ENCODE measurements around the gene PCMTD2. TPM values are rescaled to one million over a fixed set of nuclear protein-coding genes. Genes with fewer than 3 reads are reported as not detected.
A peak's percentile ranks its signal among the peaks of the same experiment; 100 is the strongest.

PCMTD2 gene
- total and polyA plus RNA-seq, 9 donors = 32.0 to 96.3 (median 78.7) TPM

DNA sequence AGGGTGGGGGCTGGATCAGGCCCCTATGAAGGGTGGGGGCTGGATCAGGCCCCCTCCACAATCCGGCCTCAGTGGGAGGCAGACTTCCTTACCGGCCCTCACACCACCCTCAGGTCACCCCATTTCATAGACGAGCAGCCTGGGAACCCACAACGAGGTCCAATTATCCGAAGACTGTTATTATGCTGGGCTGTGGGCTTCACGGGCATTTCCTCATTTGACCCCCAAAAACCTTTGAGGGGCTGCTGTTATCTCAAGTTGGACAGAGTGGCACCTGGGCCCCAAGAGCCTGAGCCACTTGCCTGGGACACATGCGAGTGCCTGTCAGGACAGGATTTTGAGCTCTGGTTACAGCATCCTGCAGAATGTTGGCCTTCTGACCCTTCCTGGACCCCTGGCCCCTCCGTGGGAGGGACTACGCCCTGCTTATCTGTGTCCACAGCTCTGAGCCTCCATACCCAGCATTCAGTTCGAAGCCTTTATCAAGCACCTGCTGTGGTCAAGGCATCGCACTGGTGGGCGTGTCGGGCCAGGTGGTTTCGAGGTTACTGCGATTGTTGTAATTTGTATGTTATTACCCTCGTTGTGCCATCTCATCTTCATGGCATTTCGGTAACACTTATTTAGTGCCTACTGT lies 34.5 kb upstream of the PCMTD2 start:
- 58 to 65% (median 58%) methylated on average over 17 of the region's 17 CpGs for WGBS, 3 donors

DNA sequence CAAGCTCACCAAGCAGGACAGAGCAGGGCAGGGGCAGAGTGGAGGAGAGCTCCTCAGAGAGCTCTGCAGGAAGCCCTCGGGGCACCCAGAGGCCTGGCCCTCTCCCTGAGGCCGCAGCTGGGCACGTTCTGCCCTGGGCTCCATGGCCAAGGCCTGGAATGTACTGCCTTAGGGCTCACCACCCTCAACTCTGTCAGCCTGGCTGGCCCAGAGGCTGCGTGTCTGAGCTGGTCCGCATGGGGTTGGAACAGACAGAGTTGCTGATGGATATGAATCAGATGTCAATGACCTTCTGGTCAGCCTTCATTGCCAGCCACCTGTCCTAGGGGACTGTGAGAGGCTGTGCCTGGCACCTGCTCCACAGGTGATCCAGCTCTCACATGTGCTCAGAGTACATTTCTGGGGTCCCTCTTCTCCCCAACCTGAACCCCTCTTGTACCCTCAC lies 33.2 kb upstream of the PCMTD2 start:
- DNase-seq = no peak
- intact Hi-C loops (cut with DNase I) = no loop called here
- no peaks in the 10 kb centered on the region for H3K27me3 ChIP-seq
- no peak overlapping the region for H3K4me3 ChIP-seq
- no peaks in the 10 kb centered on the region for H3K36me3 ChIP-seq
- TF ChIP-seq, protein P1, sequence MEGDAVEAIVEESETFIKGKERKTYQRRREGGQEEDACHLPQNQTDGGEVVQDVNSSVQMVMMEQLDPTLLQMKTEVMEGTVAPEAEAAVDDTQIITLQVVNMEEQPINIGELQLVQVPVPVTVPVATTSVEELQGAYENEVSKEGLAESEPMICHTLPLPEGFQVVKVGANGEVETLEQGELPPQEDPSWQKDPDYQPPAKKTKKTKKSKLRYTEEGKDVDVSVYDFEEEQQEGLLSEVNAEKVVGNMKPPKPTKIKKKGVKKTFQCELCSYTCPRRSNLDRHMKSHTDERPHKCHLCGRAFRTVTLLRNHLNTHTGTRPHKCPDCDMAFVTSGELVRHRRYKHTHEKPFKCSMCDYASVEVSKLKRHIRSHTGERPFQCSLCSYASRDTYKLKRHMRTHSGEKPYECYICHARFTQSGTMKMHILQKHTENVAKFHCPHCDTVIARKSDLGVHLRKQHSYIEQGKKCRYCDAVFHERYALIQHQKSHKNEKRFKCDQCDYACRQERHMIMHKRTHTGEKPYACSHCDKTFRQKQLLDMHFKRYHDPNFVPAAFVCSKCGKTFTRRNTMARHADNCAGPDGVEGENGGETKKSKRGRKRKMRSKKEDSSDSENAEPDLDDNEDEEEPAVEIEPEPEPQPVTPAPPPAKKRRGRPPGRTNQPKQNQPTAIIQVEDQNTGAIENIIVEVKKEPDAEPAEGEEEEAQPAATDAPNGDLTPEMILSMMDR (IDR thresholded peaks at IDR 0.05) = no peak
- no peak for TF ChIP-seq POLR2A (IDR thresholded peaks at IDR 0.05)
- TF ChIP-seq EP300 (IDR thresholded peaks at IDR 0.05) = no peak
- H3K4me1 ChIP-seq (ENCODE audit: insufficient read depth) = peaks cover 6% of the 10 kb centered on the region
- 23 to 67% (median 55%) methylated on average over 3 to 5 of the region's 5 CpGs for WGBS, 3 donors
- no peaks in the 10 kb centered on the region for H3K9me3 ChIP-seq
- peak overlapping the region in 1 of 2 donors; percentile 30 for H3K27ac ChIP-seq

More for the DNA sequence above, 34.5 kb upstream of the PCMTD2 start:
- H3K4me3 ChIP-seq = no peak overlapping the region
- H3K27ac ChIP-seq = no peak overlapping the region
- H3K27me3 ChIP-seq = no peaks in the 10 kb centered on the region
- TF ChIP-seq, protein P1 (IDR thresholded peaks at IDR 0.05) = no peak
- TF ChIP-seq EP300 (IDR thresholded peaks at IDR 0.05) = no peak
- TF ChIP-seq POLR2A (IDR thresholded peaks at IDR 0.05) = no peak
- no peak for DNase-seq
- no peaks in the 10 kb centered on the region for H3K36me3 ChIP-seq
- no peaks in the 10 kb centered on the region for H3K9me3 ChIP-seq
- H3K4me1 ChIP-seq (ENCODE audit: insufficient read depth) = peaks cover 6% of the 10 kb centered on the region
- intact Hi-C loops (cut with DNase I) = no loop called here

DNA sequence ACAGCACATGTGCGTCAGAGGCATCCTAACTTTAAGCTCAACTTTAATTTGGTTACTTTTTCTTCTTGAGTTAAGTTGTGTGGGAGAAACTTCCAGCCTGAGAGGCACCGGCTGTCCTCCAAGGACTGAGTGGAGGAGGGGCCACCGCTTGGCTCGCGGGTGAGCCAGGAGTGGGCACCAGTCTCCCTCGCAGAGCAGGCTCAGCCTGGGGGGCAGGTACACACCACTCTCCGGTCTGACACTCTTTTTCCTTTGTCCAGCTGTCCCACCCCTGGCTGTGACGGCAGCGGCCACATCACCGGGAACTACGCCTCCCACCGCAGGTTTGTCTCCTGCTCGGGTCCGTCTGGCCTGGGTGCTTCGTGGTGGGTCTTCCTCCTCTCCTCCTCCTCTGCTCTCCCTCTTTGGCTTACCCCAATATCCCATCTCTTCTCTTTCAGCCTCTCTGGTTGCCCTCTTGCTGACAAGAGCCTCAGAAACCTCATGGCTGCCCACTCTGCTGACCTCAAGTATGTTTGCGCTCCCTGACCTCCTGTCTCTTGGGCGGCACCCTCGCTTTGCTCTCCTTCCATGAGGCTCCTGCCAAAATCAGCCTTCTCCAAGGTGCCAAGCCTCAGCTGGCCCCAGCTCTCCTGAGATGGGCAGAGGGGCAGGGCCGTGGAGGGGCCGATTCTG lies 32.6 kb upstream of the PCMTD2 start:
- WGBS, 3 donors = 23 to 34% (median 25%) methylated on average over 20 of the region's 20 CpGs
- Histone ChIP-seq H3K27ac (peak overlapping the region in 1 of 2 donors; percentile 30), H3K4me1 (ENCODE audit: insufficient read depth) (peaks cover 6% of the 10 kb centered on the region), H3K36me3 (no peaks in the 10 kb centered on the region), H3K27me3 (no peaks in the 10 kb centered on the region), H3K4me3 (no peak overlapping the region), H3K9me3 (no peaks in the 10 kb centered on the region)
- intact Hi-C loops (cut with DNase I) = no loop called here
- peak; percentile 39 to 68 (median 57) for DNase-seq
- TF ChIP-seq POLR2A (IDR thresholded peaks at IDR 0.05) (no peak), EP300 (IDR thresholded peaks at IDR 0.05) (no peak)
- TF ChIP-seq, protein P1 (IDR thresholded peaks at IDR 0.05) = no peak

DNA sequence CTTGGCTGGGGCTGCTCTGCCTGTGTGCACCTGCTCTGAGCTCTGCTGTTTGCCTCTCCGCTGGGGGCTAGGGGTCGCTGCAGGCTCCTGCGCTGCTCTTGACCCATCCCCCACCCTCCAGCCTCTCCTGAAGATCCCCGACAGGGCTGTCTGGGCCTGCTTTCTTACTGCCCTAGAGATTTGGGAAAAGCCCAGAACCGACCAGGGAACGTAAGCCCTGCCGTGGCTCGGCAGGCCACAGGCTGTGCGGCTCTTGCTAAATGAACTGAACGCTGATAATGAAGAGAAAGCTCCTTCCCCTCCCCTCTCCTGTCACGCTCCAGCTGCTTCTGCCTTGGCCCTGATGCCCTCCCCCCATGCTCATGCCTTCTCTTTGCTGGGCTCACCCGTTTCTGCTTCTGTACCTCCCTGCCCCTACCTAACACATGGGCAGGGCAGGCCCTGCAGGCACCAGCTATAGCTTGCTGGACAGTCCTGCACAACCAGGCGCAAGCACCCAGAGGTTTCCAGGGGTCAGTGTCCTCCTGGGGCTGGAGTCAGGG lies 32.0 kb upstream of the PCMTD2 start:
- Histone ChIP-seq H3K27me3 (no peaks in the 10 kb centered on the region), H3K36me3 (no peaks in the 10 kb centered on the region), H3K4me3 (no peak overlapping the region), H3K9me3 (no peaks in the 10 kb centered on the region), H3K27ac (peak overlapping the region in 1 of 2 donors; percentile 30), H3K4me1 (ENCODE audit: insufficient read depth) (peaks cover 6% of the 10 kb centered on the region)
- WGBS, 3 donors = 15 to 26% (median 21%) methylated on average over 13 of the region's 13 CpGs
- TF ChIP-seq, protein P1 (IDR thresholded peaks at IDR 0.05) = peak in 1 of 3 donors; percentile 28
- no peak for TF ChIP-seq POLR2A (IDR thresholded peaks at IDR 0.05)
- no peak for TF ChIP-seq EP300 (IDR thresholded peaks at IDR 0.05)
- intact Hi-C loops (cut with DNase I) = no loop called here
- peak; percentile 66 to 77 (median 75) for DNase-seq
